Measurements from ENCODE around the gene DHX35.
A peak's percentile ranks its signal among the peaks of the same experiment; 100 is the strongest.

DHX35 gene

DNA sequence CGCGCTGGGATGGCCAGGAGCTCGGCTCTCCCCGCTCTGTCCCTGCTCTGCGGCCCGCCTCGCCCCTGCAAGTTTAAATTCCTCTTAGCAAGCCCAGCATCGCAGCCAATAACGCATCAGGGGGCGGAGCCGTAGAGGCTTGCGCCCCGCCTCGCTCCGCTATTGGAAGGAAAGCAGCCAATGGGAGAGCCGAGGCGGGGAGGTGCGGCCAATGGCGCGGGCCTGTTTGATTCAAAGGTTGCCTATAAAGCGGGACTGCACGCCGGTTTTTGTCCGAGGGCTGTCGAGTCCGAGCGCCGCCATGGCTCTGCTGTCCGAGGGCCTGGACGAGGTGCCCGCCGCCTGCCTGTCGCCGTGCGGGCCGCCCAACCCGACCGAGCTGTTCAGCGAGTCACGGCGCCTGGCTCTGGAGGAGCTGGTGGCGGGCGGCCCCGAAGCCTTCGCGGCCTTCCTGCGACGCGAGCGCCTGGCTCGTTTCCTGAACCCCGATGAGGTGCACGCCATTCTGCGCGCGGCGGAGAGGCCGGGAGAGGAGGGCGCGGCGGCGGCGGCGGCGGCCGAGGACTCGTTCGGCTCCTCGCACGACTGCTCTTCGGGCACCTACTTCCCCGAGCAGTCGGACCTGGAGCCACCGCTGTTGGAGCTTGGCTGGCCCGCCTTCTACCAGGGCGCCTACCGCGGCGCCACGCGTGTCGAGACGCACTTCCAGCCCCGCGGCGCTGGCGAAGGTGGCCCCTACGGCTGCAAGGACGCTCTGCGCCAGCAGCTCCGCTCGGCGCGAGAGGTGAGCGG is 35.8 kb upstream of the DHX35 start, which contains the start of gene FAM83D:
FAM83D (plus strand) TSS at position 276 of the 792 bp plus-strand sequence; CDS start at position 302, 26 bp downstream.
- Histone ChIP-seq H3K9ac (ENCODE audit: low read length) (peak within 1 kb of the TSS; percentile 81), H4K8ac (ENCODE audit: low read length) (peak within 1 kb of the TSS; percentile 46), H3K9me3 (ENCODE audit: control insufficient read depth, low read length) (no peaks in the 10 kb centered on the region), H2BK15ac (ENCODE audit: low read depth, poor library complexity, severe bottlenecking) (no peak within 1 kb of the TSS), H3K4me1 (ENCODE audit: control insufficient read depth, insufficient read depth, low read depth, low read length) (peaks cover 6% of the 10 kb centered on the region), H3K36me3 (ENCODE audit: control insufficient read depth in 1 of 2, insufficient read depth in 2 of 2, low read depth in 1 of 2, low read length in 2 of 2) (no peaks in the 10 kb centered on the region), H3K4ac (ENCODE audit: low read depth in 1 of 2, low read length in 2 of 2) (peak within 1 kb of the TSS in 1 of 2 experiments; percentile 5), H2BK12ac (ENCODE audit: low read length in 2 of 2) (no peak within 1 kb of the TSS), H3K23ac (ENCODE audit: low read length in 2 of 2) (peak within 1 kb of the TSS in 1 of 2 experiments; percentile 6), H3K27ac (ENCODE audit: low read length, poor library complexity, severe bottlenecking) (no peak within 1 kb of the TSS), H3K18ac (ENCODE audit: low read depth in 1 of 2, low read length in 2 of 2) (no peak within 1 kb of the TSS), H3K4me2 (ENCODE audit: low read length, poor library complexity, severe bottlenecking) (peak within 1 kb of the TSS; percentile 95), H3K79me1 (replicated peaks; ENCODE audit: low read length, poor library complexity, severe bottlenecking) (peaks cover 9% of the 10 kb centered on the region), H2AFZ (ENCODE audit: low read depth, low read length) (peak within 1 kb of the TSS; percentile 96), H2AK5ac (ENCODE audit: low read length, severe bottlenecking) (no peak within 1 kb of the TSS), H3K27me3 (ENCODE audit: control insufficient read depth in 1 of 2, insufficient read depth in 1 of 2, low read length in 2 of 2) (peaks cover 9 to 11% of the 10 kb centered on the region in 2 experiments), H2BK5ac (ENCODE audit: low read depth, low read length, poor library complexity, severe bottlenecking) (peak within 1 kb of the TSS; percentile 35), H3K4me3 (ENCODE audit: insufficient read depth in 1 of 2, low read depth in 1 of 2, low read length in 2 of 2) (peak within 1 kb of the TSS; percentile 73 to 87), H3K14ac (ENCODE audit: low read length in 2 of 2) (peak within 1 kb of the TSS in 1 of 2 experiments; percentile 66), H4K91ac (ENCODE audit: low read length) (no peak within 1 kb of the TSS), H2BK120ac (ENCODE audit: low read depth, low read length) (no peak within 1 kb of the TSS)
- WGBS: under 1% methylated on average over 91 of the region's 95 CpGs
- DNase-seq: peak; percentile 98

- Histone ChIP-seq H3K14ac (ENCODE audit: low read length in 2 of 2) (no peak overlapping the region), H3K9ac (ENCODE audit: low read length) (peak overlapping the region; percentile 81), H4K91ac (ENCODE audit: low read length) (no peak overlapping the region), H3K23ac (ENCODE audit: low read length in 2 of 2) (peak overlapping the region in 1 of 2 experiments; percentile 6), H3K4me1 (ENCODE audit: control insufficient read depth, insufficient read depth, low read depth, low read length) (peaks cover 6% of the 10 kb centered on the region), H4K8ac (ENCODE audit: low read length) (no peak overlapping the region), H3K79me1 (replicated peaks; ENCODE audit: low read length, poor library complexity, severe bottlenecking) (peaks cover 9% of the 10 kb centered on the region), H3K27me3 (ENCODE audit: control insufficient read depth in 1 of 2, insufficient read depth in 1 of 2, low read length in 2 of 2) (peaks cover 2 to 4% of the 10 kb centered on the region in 2 experiments), H2BK15ac (ENCODE audit: low read depth, poor library complexity, severe bottlenecking) (no peak overlapping the region), H2AK5ac (ENCODE audit: low read length, severe bottlenecking) (no peak overlapping the region), H3K4me2 (ENCODE audit: low read length, poor library complexity, severe bottlenecking) (peak overlapping the region; percentile 95), H3K9me3 (ENCODE audit: control insufficient read depth, low read length) (no peaks in the 10 kb centered on the region), H3K4ac (ENCODE audit: low read depth in 1 of 2, low read length in 2 of 2) (no peak overlapping the region), H2BK12ac (ENCODE audit: low read length in 2 of 2) (no peak overlapping the region), H3K27ac (ENCODE audit: low read length, poor library complexity, severe bottlenecking) (no peak overlapping the region), H3K4me3 (ENCODE audit: insufficient read depth in 1 of 2, low read depth in 1 of 2, low read length in 2 of 2) (peak overlapping the region; percentile 73 to 87), H2BK120ac (ENCODE audit: low read depth, low read length) (no peak overlapping the region), H3K36me3 (ENCODE audit: control insufficient read depth in 1 of 2, insufficient read depth in 2 of 2, low read depth in 1 of 2, low read length in 2 of 2) (no peaks in the 10 kb centered on the region), H2BK5ac (ENCODE audit: low read depth, low read length, poor library complexity, severe bottlenecking) (peak overlapping the region; percentile 35), H3K18ac (ENCODE audit: low read depth in 1 of 2, low read length in 2 of 2) (no peak overlapping the region), H2AFZ (ENCODE audit: low read depth, low read length) (peak overlapping the region; percentile 96)
- 8% methylated on average over 26 of the region's 27 CpGs for WGBS
- peak; percentile 44 for DNase-seq
Measured at GRCh38 chr20:38926934-38927616, 35.1 kb upstream of the DHX35 start.

- Histone ChIP-seq H2BK15ac (ENCODE audit: low read depth, poor library complexity, severe bottlenecking) (no peak overlapping the region), H2AK5ac (ENCODE audit: low read length, severe bottlenecking) (no peak overlapping the region), H2BK120ac (ENCODE audit: low read depth, low read length) (no peak overlapping the region), H3K4me3 (ENCODE audit: insufficient read depth in 1 of 2, low read depth in 1 of 2, low read length in 2 of 2) (peak overlapping the region in 1 of 2 experiments; percentile 87), H3K4me2 (ENCODE audit: low read length, poor library complexity, severe bottlenecking) (no peak overlapping the region), H3K9ac (ENCODE audit: low read length) (no peak overlapping the region), H3K4me1 (ENCODE audit: control insufficient read depth, insufficient read depth, low read depth, low read length) (peaks cover 6% of the 10 kb centered on the region), H3K18ac (ENCODE audit: low read depth in 1 of 2, low read length in 2 of 2) (peak overlapping the region in 1 of 2 experiments; percentile 14), H3K23ac (ENCODE audit: low read length in 2 of 2) (peak overlapping the region in 1 of 2 experiments; percentile 76), H3K27ac (ENCODE audit: low read length, poor library complexity, severe bottlenecking) (no peak overlapping the region), H2BK5ac (ENCODE audit: low read depth, low read length, poor library complexity, severe bottlenecking) (no peak overlapping the region), H2BK12ac (ENCODE audit: low read length in 2 of 2) (peak overlapping the region in 1 of 2 experiments; percentile 25), H3K9me3 (ENCODE audit: control insufficient read depth, low read length) (no peaks in the 10 kb centered on the region), H4K91ac (ENCODE audit: low read length) (no peak overlapping the region), H3K27me3 (ENCODE audit: control insufficient read depth in 1 of 2, insufficient read depth in 1 of 2, low read length in 2 of 2) (no peaks in the 10 kb centered on the region), H3K14ac (ENCODE audit: low read length in 2 of 2) (peak overlapping the region in 1 of 2 experiments; percentile 72), H3K79me1 (replicated peaks; ENCODE audit: low read length, poor library complexity, severe bottlenecking) (peaks cover 9% of the 10 kb centered on the region), H4K8ac (ENCODE audit: low read length) (no peak overlapping the region), H3K4ac (ENCODE audit: low read depth in 1 of 2, low read length in 2 of 2) (no peak overlapping the region), H3K36me3 (ENCODE audit: control insufficient read depth in 1 of 2, insufficient read depth in 2 of 2, low read depth in 1 of 2, low read length in 2 of 2) (no peaks in the 10 kb centered on the region), H2AFZ (ENCODE audit: low read depth, low read length) (no peak overlapping the region)
- 84% methylated on average over 5 of the region's 5 CpGs for WGBS
- no peak for DNase-seq
Measured at GRCh38 chr20:38927902-38928578, 34.1 kb upstream of the DHX35 start.

- no peak for DNase-seq
- H2AK5ac ChIP-seq (ENCODE audit: low read length, severe bottlenecking): no peak overlapping the region
- no peak overlapping the region for H3K4ac ChIP-seq (ENCODE audit: low read depth in 1 of 2, low read length in 2 of 2)
- no peak overlapping the region for H2BK12ac ChIP-seq (ENCODE audit: low read length in 2 of 2)
- peak overlapping the region; percentile 33 for H4K8ac ChIP-seq (ENCODE audit: low read length)
- no peak overlapping the region for H2BK5ac ChIP-seq (ENCODE audit: low read depth, low read length, poor library complexity, severe bottlenecking)
- H3K36me3 ChIP-seq (ENCODE audit: control insufficient read depth in 1 of 2, insufficient read depth in 2 of 2, low read depth in 1 of 2, low read length in 2 of 2): no peaks in the 10 kb centered on the region
- H2BK15ac ChIP-seq (ENCODE audit: low read depth, poor library complexity, severe bottlenecking): no peak overlapping the region
- H3K27me3 ChIP-seq (ENCODE audit: control insufficient read depth in 1 of 2, insufficient read depth in 1 of 2, low read length in 2 of 2): no peaks in the 10 kb centered on the region
- 100% methylated on average over 1 of the region's 1 CpG for WGBS
- H2BK120ac ChIP-seq (ENCODE audit: low read depth, low read length): no peak overlapping the region
- H3K79me1 ChIP-seq (replicated peaks; ENCODE audit: low read length, poor library complexity, severe bottlenecking): peaks cover 9% of the 10 kb centered on the region
- no peak overlapping the region for H3K4me3 ChIP-seq (ENCODE audit: insufficient read depth in 1 of 2, low read depth in 1 of 2, low read length in 2 of 2)
- H3K14ac ChIP-seq (ENCODE audit: low read length in 2 of 2): no peak overlapping the region
- H3K4me2 ChIP-seq (ENCODE audit: low read length, poor library complexity, severe bottlenecking): no peak overlapping the region
- peaks cover 6% of the 10 kb centered on the region for H3K4me1 ChIP-seq (ENCODE audit: control insufficient read depth, insufficient read depth, low read depth, low read length)
- no peak overlapping the region for H3K23ac ChIP-seq (ENCODE audit: low read length in 2 of 2)
- H3K9ac ChIP-seq (ENCODE audit: low read length): no peak overlapping the region
- no peak overlapping the region for H3K27ac ChIP-seq (ENCODE audit: low read length, poor library complexity, severe bottlenecking)
- H2AFZ ChIP-seq (ENCODE audit: low read depth, low read length): no peak overlapping the region
- H3K18ac ChIP-seq (ENCODE audit: low read depth in 1 of 2, low read length in 2 of 2): no peak overlapping the region
- H3K9me3 ChIP-seq (ENCODE audit: control insufficient read depth, low read length): no peaks in the 10 kb centered on the region
- no peak overlapping the region for H4K91ac ChIP-seq (ENCODE audit: low read length)
Measured at GRCh38 chr20:38930242-38930569, 31.9 kb upstream of the DHX35 start.
